OCI-LY7 (cell line): ENCODE results near the gene MIF4GD.

Source experiments
- CTCF ChIP-seq: fragments of 200-600 bp; sonication (generic); conservative IDR thresholded peaks from 2 replicates; pipeline ENCODE4 v1.5.1; 2014; ENCODE audit warnings: mild to moderate bottlenecking, antibody characterized with exemption, low read length, moderate library complexity, mixed read lengths
- EZH2phosphoT487 ChIP-seq: fragments of 200-600 bp; sonication (generic); IDR thresholded peaks from 2 replicates; pipeline ENCODE4 v1.6.1; 2018; ENCODE audit warnings: low read depth, borderline replicate concordance, mild to moderate bottlenecking, mixed run types, antibody characterized with exemption, low read length, moderate library complexity, mixed read lengths

DNA sequence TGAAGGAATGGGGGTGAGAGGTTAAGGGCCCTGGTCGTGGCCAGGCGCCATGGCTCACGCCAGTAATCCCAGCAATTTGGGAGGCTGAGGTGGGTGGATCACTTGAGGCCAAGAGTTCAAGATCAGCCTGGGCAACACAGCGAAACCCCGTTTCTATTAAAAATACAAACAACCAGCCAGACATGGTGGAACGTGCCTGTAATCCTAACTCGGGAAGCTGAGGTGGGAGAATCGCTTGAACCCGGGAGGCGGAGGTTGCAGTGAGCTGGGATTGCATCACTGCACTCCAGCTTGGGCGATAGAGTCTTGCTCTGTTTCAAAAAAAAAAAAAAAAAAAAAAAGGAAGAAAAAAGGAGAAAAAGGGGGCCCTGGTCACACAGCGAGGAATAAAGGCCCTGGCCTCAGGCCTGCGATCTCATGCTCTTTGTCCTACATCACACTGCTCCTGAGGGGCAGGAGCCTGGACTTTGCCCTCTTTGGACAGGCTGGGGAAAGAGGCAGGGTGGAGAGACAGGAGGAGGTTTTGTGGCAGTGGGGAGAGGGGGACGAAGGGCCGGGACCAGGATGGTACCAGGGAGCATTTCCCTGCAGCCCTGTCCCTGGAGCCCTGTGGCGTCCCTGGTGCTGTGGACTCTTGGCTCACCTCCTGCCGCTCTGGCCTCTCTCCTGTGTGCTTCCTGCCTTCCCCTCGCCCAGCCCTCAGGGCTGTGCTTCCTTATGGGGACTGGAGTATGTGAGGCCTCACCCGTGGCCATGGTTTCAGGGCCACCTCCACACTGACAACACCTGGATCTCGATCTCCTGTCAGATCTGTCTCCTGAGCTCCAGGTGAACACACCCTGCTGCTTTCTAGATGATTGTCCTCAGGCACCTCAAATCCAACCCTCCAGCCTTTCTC lies 38.0 kb upstream of the MIF4GD start:
- TF ChIP-seq CTCF (no peak), EZH2phosphoT487 (no peak)
